ENCODE measurements around the gene COBLL1. TPM values are rescaled to one million over a fixed set of nuclear protein-coding genes. Genes with fewer than 3 reads are reported as not detected.
"Not testable (repeated sequence)": the region's sequence is repeated elsewhere in the genome, so short reads cannot be mapped to it uniquely, and the experiment has no call there.

COBLL1 gene
- total and polyA plus RNA-seq, 4 donors, result 16.3 to 114 (median 36.4) TPM

GRCh38 chr2:164710837-164711765 lies 130.5 kb downstream of the COBLL1 start:
- Histone ChIP-seq H3K36me3 (ENCODE audit: control insufficient read depth in 4 of 4, insufficient read depth in 3 of 4, low read depth in 1 of 4, low read length in 3 of 4) (peaks cover 0 to 2% (median 0%) of the 10 kb centered on the region in 4 donors), H3K9ac (ENCODE audit: low read depth in 1 of 2, low read length in 2 of 2) (peak overlapping the region in 1 of 2 donors; percentile 88), H3K4me3 (ENCODE audit: low read depth in 1 of 3, low read length in 3 of 3) (peak overlapping the region in 1 of 3 donors; percentile 26), H3K27ac (ENCODE audit: low read depth in 1 of 2, low read length in 2 of 2) (peak overlapping the region; percentile 78 to 88), H3K9me3 (ENCODE audit: control insufficient read depth in 4 of 4, low read length in 3 of 4) (no peaks in the 10 kb centered on the region), H3K4me1 (ENCODE audit: control insufficient read depth in 4 of 4, insufficient read depth in 4 of 4, low read length in 3 of 4) (peaks cover 3 to 47% (median 26%) of the 10 kb centered on the region in 4 donors), H3K27me3 (ENCODE audit: control insufficient read depth in 4 of 4, insufficient read depth in 4 of 4, low read length in 3 of 4) (no peaks in the 10 kb centered on the region)
- TF ChIP-seq RAD21 (IDR thresholded peaks at IDR 0.05) (no peak), CTCF (IDR thresholded peaks at IDR 0.05; ENCODE audit: low read depth, low read length, missing input control) (no peak), TAF1 (conservative IDR thresholded peaks at IDR 0.05) (peak; percentile 10), NR2F2 (IDR thresholded peaks at IDR 0.05) (no peak), YY1 (IDR thresholded peaks at IDR 0.05) (no peak), FOXA1 (IDR thresholded peaks at IDR 0.05) (no peak), SP1 (IDR thresholded peaks at IDR 0.05) (peak; percentile 79), HNF4A (conservative IDR thresholded peaks at IDR 0.05) (peak; percentile 37 to 40), JUND (IDR thresholded peaks at IDR 0.05) (peak in 1 of 2 donors; percentile 13), EGR1 (IDR thresholded peaks at IDR 0.05; ENCODE audit: low read depth in 2 of 2) (no peak), MAX (IDR thresholded peaks at IDR 0.05) (no peak), GABPA (IDR thresholded peaks at IDR 0.05 in 1 of 2, conservative IDR thresholded peaks at IDR 0.05 in 1 of 2) (no peak), FOXA2 (IDR thresholded peaks at IDR 0.05) (peak; percentile 51), HNF4G (IDR thresholded peaks at IDR 0.05) (no peak), ZBTB33 (IDR thresholded peaks at IDR 0.05) (no peak), RXRA (IDR thresholded peaks at IDR 0.05) (peak; percentile 20 to 21)
- TF ChIP-seq, protein P1, sequence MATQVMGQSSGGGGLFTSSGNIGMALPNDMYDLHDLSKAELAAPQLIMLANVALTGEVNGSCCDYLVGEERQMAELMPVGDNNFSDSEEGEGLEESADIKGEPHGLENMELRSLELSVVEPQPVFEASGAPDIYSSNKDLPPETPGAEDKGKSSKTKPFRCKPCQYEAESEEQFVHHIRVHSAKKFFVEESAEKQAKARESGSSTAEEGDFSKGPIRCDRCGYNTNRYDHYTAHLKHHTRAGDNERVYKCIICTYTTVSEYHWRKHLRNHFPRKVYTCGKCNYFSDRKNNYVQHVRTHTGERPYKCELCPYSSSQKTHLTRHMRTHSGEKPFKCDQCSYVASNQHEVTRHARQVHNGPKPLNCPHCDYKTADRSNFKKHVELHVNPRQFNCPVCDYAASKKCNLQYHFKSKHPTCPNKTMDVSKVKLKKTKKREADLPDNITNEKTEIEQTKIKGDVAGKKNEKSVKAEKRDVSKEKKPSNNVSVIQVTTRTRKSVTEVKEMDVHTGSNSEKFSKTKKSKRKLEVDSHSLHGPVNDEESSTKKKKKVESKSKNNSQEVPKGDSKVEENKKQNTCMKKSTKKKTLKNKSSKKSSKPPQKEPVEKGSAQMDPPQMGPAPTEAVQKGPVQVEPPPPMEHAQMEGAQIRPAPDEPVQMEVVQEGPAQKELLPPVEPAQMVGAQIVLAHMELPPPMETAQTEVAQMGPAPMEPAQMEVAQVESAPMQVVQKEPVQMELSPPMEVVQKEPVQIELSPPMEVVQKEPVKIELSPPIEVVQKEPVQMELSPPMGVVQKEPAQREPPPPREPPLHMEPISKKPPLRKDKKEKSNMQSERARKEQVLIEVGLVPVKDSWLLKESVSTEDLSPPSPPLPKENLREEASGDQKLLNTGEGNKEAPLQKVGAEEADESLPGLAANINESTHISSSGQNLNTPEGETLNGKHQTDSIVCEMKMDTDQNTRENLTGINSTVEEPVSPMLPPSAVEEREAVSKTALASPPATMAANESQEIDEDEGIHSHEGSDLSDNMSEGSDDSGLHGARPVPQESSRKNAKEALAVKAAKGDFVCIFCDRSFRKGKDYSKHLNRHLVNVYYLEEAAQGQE (IDR thresholded peaks at IDR 0.05), result no peak
- TF ChIP-seq, protein P2, sequence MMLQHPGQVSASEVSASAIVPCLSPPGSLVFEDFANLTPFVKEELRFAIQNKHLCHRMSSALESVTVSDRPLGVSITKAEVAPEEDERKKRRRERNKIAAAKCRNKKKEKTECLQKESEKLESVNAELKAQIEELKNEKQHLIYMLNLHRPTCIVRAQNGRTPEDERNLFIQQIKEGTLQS (IDR thresholded peaks at IDR 0.05), result no peak
- WGBS, result 38% methylated on average over 6 of the region's 6 CpGs
- DNase-seq (ENCODE audit: low spot score), result no peak

GRCh38 chr2:164710252-164710836 lies 131.3 kb downstream of the COBLL1 start:
- H3K27ac ChIP-seq (ENCODE audit: low read depth in 1 of 2, low read length in 2 of 2), result peak overlapping the region; percentile 78 to 88
- not testable (repeated sequence) for H3K9me3 ChIP-seq (ENCODE audit: control insufficient read depth in 4 of 4, low read length in 3 of 4); H3K36me3 ChIP-seq (ENCODE audit: control insufficient read depth in 4 of 4, insufficient read depth in 3 of 4, low read depth in 1 of 4, low read length in 3 of 4); DNase-seq (ENCODE audit: low spot score); H3K27me3 ChIP-seq (ENCODE audit: control insufficient read depth in 4 of 4, insufficient read depth in 4 of 4, low read length in 3 of 4); H3K9ac ChIP-seq (ENCODE audit: low read depth in 1 of 2, low read length in 2 of 2); H3K4me3 ChIP-seq (ENCODE audit: low read depth in 1 of 3, low read length in 3 of 3)
- WGBS, result 85% methylated on average over 10 of the region's 10 CpGs
- peaks cover 3 to 41% (median 20%) of the 10 kb centered on the region in 4 donors for H3K4me1 ChIP-seq (ENCODE audit: control insufficient read depth in 4 of 4, insufficient read depth in 4 of 4, low read length in 3 of 4)
